HG03565 (cell line): ENCODE results near the gene SHKBP1.
"Not testable (repeated sequence)": the region's sequence is repeated elsewhere in the genome, so short reads cannot be mapped to it uniquely, and the experiment has no call there.

Experiments
- ATAC-seq: cut with Tn5 transposase; IDR thresholded peaks from one replicate; pipeline ENCODE4 v1.9.1; 2021; ENCODE audit warnings: mild to moderate bottlenecking, moderate library complexity; ENCODE audit not compliant: unreplicated experiment

The SHKBP1 gene

DNA sequence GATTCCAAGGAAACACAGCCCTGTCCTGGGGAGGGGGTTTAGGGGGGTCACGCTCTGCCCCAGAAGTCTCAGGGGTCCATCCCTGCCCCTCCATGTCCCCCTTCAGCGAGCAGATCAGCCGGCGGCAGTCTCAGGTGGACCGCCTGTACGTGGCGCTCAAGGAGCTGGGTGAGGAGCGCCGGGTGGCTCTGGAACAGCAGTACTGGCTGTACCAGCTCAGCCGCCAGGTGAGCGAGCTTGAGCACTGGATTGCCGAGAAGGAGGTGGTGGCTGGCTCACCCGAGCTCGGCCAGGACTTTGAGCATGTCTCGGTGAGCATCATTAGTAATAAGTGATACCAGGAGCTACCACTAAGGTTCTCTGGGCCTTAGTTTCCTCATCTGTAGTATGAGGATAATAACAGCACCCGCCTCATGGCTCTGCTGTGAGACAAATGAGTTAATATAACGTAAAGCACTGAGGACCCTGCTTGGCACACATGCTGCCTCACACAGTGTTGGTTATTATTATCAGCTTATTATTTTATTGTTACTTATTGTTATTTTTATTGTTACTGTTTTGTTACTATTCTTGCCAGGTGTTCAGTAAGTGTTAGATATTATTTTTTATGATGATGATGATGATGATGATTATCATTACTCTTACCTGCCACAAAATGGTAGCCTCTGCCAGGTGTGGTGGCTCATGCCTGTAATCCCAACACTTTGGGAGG lies 20.5 kb upstream of the SHKBP1 start:
- ATAC-seq, result no peak

DNA sequence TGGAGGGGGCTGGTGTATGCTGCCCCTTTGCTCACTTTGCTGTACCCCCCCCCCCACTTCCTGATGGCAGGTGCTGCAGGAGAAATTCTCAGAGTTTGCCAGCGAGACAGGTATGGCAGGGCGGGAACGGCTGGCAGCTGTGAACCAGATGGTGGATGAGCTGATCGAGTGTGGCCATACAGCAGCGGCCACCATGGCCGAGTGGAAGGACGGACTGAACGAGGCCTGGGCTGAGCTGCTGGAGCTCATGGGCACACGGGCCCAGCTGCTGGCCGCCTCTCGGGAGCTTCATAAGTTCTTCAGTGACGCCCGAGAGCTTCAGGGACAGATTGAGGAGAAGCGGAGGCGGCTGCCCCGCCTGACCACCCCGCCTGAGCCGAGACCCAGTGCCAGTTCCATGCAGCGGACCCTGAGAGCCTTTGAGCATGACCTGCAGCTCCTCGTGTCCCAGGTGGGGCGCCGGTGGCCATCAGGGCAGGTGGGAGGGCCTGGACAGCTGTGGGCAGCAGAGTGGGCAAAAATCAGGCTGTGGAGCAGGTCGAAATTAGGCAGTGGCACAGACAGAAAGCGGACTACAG lies 19.6 kb upstream of the SHKBP1 start:
- ATAC-seq, result no peak

DNA sequence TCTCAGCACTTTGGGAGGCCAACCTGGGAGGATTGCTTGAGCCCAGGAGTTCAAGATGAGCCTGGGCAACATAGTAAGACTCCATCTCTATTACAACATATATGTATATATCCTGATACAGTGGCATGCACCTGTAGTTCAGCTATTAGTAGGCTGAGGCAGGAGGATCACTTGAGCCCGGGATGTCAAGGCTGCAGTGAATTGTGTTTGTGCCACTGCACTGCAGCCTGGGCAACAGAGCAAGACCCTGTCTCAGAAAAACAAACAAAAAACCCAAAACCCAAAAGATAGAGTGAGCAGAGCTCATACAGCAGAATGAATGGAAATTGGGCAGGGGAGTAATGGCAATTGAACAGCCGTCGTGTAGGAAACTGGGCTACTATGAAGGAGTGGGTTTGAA lies 17.3 kb upstream of the SHKBP1 start:
- no peak for ATAC-seq

DNA sequence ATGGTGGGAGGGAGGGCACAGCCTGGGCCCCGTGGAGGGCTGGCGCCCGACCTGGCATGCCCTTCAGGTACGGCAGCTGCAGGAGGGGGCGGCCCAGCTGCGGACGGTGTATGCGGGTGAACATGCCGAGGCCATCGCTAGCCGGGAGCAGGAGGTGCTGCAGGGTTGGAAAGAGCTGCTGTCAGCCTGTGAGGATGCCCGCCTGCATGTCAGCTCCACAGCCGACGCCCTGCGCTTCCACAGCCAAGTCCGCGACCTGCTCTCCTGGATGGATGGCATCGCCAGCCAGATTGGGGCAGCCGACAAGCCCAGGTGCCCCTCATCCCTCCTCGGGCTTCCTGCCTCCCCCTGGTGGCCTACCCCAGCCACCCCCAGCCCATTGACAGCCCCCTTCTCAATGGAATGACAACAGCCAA lies 16.6 kb upstream of the SHKBP1 start:
- ATAC-seq, result no peak

DNA sequence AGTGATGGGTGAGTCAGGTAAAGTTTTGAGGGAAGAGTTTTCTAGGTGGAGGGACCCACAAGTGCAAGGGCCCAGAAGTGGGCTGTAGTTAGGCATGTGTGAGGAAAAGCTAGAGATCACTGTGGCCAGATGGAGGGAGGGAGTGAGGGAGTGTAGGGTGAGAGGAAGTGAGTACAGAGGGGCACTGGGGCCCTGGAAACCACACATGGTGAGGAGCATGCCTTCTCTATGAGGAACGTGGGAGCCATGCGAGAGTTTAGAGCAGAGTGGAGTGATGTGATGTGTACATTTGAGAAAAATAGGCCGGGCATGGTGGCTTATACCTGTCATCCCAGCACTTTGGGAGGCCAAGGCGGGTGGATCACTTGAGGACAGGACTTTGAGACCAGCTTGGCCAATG lies 14.7 kb upstream of the SHKBP1 start:
- ATAC-seq, result no peak

DNA sequence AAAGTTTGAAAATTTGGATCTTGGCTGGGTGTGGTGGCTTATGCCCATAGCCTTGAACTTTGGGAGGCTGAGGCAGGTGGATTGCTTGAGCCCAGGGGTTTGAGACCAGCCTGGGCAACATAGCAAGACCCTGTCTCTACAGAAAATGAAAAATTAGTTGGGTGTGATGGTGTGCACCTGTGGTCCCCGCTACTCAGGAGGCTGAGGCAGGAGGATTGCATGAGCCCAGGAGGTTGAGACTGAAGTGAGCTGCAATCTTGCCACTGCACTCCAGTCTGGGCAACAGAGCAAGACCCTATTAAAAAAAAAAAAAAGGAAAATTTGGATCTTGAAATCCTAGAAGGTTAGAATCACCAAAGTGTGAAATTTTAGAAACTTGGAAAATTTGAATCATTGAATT lies 12.1 kb upstream of the SHKBP1 start:
- not testable (repeated sequence) for ATAC-seq

DNA sequence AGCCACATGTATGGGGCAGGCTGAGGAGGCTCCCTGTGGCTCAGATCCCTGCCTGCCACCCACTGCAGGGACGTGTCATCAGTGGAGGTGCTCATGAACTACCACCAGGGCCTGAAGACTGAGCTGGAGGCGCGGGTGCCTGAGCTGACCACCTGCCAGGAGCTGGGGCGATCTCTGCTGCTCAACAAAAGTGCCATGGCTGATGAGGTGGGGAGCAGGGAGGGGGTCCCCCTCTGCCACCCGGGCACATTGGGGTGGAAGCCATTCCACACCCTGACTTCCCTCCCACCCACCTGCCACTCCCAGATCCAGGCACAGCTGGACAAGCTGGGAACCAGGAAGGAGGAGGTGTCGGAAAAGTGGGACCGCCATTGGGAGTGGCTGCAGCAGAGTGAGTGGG lies 11.3 kb upstream of the SHKBP1 start:
- no peak for ATAC-seq

DNA sequence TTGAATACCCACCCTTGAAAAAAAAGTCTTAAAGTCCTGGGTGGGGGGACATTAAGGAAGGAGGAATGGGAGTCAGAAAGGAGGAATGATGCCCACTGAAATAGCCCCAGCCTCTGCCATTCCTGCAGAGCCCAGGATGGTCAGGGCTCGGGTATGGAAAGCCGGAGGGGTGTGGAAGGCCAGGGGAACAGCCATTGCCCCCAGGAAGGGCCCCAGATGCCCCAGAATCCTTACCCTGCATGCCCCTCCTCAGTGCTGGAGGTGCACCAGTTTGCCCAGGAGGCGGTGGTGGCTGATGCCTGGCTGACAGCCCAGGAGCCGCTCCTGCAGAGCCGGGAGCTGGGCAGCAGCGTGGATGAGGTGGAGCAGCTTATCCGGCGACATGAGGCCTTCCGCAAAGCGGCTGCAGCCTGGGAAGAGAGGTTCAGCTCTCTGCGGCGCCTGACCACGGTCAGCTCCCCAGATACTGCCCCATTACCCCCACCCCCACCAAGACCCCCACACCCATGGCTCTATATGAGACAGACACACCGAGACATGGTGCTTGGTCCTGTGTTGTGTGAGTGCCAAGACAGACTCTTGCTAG lies 10.7 kb upstream of the SHKBP1 start:
- ATAC-seq, result no peak

DNA sequence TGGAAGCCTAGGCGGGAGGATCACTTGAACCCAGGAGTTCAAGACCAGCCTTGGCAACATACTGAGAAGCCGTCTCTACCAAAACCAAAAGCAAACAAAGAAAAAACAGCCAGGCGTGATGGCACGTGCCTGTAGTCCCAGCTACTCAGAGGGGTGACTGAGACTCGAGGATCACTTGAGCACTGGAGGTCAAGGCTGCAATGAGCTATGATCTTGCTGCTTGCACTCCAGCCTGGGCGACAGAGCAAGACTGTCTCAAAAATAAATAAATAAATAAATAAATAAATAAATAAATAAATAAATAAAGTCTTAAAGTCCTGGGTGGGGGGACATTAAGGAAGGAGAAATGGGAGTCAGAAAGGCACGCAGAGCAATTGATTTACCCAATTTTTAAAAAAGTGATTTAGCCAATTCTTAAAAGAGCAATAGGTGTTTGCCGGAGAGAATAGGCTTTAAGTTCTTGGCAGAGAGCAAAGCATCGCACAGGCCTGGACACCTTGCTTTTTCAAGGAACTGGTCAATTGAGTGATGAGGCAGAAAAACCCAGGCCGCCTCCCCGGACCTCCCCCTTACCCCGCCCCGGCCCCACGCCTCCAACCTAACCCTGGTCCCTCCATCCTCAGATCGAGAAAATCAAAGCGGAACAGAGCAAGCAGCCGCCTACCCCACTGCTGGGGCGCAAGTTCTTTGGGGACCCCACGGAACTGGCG lies 9.5 kb upstream of the SHKBP1 start:
- no peak for ATAC-seq

DNA sequence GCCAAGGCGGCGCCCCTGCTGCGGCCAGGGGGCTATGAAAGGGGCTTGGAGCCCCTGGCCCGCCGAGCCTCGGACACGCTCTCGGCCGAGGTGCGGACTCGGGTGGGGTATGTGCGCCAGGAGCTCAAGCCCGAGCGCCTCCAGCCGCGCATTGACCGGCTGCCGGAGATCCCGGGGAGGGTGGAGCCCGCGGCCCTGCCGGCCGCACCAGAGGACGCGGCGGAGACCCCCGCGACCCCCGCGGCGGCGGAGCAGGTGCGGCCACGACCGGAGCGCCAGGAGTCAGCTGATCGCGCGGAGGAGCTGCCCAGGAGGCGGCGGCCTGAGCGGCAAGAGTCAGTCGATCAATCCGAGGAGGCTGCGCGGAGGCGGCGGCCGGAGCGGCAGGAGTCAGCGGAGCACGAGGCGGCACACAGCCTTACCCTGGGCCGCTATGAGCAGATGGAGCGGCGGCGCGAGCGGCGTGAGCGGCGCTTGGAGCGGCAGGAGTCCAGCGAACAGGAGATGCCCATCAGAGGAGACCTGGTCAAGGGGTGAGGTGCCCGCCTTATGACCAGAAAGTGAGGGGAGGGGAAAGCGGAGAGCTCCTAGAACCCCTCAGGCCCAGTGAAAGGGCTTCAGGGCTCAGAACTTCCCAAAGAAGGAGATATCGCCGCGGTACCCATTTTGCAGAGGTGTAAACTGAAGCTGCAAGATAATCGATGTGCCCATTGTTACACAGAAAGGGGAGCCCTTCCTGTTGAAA lies 8.8 kb upstream of the SHKBP1 start:
- ATAC-seq, result no peak

DNA sequence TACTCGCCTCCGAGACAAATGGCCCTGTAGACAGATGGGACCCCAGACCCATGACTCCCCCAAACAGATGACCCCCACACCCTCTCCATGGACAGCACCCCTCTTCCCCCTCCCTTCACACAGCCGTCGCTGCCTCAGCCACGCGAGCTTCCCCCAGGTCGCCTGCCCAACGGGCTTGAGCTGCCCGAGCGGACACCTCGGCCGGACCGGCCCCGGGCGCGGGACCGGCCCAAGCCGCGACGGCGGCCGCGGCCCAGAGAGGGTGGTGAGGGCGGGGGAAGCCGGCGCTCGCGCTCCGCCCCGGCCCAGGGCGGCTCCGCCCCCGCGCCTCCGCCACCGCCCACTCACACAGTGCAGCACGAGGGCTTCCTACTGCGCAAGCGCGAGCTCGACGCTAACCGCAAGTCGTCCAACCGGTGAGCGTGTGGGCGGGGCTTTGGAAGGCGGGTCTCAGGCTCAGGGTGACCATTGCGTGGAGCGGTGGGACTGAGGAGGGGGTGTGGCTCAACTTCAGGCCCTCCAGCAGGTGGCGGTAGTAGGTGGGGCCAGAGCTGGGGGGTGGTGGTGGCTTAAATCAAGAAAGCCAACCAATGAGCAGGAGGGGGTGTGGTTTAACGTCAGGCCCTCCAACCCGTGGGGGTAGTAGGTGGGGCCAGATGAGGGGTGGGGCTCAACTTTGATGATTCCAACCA lies 6.2 kb upstream of the SHKBP1 start:
- peak; percentile 73 for ATAC-seq

DNA sequence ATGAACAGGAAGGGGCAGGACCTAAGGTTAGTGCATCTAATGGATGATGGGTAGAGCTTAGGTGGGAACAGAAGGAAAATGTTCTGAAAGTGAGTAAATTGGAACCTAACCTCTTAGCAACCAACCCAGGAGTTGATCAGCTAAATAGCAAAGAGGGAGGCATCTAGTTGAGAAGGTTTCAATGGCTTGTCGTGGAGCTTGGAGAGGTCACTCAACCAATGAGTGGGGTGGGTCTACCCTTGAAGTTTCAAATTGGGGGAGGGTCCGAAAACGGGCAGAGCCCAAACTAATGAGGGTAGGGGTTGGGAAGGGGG lies 5.7 kb upstream of the SHKBP1 start:
- no peak for ATAC-seq

DNA sequence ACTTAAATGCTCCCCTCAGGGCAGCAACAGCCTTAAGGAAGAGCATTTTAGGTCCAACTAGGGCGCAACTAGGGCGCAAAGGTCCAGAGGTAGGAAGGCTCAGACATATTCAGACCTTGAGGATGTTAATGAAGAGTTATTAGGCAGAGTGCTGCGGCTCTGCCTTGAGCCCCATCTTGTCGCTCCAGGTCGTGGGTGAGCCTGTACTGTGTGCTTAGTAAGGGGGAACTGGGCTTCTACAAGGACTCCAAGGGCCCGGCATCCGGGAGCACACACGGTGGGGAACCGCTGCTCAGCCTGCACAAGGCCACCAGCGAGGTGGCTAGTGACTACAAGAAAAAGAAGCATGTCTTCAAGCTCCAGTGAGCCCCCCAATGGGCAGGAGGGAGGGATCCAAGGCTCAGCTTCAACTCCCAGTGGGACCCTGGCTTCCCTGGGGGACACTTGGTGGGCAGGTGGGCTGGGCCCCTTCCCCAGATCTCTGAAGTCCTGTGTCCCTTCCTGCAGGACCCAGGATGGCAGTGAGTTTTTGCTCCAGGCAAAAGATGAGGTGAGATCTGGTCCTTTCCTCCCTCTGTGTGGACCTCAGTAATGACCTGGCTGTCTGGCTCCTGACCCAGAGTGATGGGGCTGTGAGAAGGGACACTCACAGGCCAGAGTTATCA lies 4.7 kb upstream of the SHKBP1 start:
- ATAC-seq, result no peak

DNA sequence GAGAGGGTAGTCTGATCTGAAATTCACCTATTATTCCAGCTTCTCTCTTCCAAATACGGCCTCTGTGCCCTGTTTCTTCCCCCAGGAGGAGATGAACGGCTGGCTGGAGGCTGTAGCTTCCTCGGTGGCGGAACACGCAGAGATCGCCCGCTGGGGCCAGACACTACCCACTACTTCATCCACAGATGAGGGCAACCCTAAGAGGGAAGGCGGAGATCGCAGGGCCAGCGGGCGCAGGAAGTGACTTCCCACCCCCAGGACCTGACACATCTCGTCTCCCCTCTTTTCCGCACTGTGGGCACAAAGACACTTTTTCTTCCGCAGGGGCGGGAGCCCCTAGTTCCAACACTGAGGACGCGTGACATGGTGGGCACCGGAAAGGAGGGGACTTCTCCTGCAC lies 1.3 kb upstream of the SHKBP1 start:
- ATAC-seq, result no peak

DNA sequence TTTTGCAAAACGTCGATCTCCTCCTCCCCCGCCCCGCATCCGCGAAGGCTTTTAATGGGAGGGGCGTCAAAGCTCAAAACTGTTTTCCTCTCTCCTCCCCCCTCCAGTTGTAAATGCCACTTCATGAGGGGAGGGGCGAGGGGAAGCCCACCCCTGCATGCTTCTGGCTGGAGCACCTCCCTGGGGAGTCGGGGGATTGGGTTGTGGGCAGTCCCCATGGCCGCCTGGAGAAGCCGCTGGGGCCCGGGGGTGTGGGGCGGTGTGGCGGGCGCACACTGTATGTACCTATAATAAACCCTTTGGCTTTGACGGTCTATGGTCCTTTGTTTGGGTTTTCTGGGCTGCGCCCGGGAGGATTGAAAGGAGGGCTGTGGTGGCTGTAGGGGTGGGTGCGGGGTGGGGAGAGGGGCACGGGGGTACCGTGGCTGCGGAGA lies 505 bp upstream of the SHKBP1 start:
- no peak for ATAC-seq

DNA sequence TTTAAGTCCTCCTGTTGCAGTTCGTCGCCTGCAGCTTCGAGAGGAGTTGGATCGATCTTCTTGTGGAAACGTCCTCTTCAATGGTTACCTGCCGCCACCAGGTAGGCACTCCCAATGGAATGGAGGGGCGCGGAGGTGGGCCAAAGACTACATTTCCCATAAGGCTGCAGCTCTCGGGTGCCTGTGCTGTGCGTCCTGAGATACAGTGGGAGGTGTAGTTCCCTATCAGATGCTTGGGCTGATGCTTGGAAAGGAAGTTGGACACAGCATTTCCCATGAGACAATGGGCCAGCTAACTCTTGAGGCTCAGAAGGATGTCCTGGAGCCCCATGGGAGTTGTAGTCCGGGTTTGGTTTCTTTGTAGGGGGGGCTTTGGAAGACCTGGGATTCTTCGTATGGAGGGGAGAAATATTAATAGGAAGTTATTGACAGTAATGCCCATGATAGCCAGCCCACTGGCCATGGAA lies 1.8 kb downstream of the SHKBP1 start:
- no peak for ATAC-seq

DNA sequence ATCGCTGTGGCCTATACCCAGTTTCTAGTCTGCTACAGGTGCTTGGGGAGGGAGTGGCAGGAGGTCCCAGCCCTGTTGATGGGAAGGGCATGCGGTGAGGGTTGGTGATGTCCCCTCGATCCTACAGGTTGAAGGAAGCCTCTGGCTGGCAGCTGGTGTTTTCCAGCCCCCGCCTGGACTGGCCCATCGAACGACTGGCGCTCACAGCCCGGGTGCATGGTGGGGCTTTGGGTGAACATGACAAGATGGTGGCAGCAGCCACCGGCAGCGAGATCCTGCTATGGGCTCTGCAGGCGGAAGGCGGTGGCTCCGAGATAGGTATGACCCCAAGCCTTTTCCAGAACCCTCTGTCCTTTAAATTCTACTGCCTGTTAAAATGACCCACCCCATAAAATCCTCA lies 3.9 kb downstream of the SHKBP1 start:
- ATAC-seq, result no peak

DNA sequence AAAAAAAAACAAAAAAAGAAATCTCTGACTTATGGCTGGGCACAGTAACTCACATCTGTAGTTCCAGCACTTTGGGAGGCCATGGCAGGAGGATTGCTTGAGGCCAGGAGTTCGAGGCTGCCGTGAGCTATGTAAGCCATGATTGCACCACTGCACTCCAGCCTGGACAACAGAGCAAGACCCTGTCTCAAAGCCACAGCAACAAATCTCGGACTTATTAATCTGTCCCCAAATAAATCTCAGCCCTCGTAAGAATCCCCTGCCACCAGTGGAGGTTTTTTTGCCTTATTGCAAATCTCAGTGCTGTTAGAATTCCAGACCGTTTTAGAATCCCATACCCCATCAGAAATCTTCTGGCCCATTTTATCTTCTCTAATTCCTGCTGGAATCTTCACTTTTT lies 4.9 kb downstream of the SHKBP1 start:
- no peak for ATAC-seq

DNA sequence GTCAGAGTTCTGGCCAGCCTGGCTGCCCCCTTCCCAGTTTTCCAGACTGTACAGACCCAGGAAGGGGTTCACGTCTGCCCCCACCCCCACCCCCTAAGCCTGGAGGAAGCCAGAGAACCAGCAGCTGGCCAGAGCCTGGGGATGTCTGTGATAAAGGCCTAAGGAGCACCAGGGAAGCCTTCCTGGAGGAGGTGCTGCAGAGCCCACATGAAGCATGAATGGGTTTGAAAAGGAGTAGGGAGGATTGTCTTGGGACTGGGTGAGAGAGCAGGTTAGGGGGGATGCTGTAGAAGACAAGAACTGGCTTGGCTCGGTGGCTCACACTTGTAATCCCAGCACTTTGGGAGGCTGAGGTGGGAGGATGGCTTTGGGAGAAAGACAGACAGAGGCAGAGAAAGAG lies 5.8 kb downstream of the SHKBP1 start:
- no peak for ATAC-seq

DNA sequence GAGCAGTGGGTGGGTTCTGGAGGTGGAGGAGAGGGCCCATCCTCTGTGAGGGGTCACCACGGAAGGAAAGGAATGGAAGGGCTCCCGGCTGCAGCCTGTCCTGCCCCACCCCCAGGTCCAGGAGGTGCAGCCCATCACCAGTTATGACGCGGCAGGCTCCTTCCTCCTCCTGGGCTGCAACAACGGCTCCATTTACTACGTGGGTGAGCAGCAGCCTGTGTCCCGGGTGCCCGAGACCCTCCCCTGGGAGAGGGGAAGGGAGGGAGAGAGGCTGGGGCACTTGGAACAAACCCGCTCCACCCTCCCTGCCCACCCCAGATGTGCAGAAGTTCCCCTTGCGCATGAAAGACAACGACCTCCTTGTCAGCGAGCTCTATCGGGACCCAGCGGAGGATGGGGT lies 6.6 kb downstream of the SHKBP1 start:
- no peak for ATAC-seq
